HFFc6 (cell line): ENCODE data around the gene ITGA11. TPM values are rescaled to one million over a fixed set of nuclear protein-coding genes. Genes with fewer than 3 reads are reported as not detected.

Experiments used
- DNase-seq: peaks from one replicate; pipeline ENCODE4 v3.0.0-alpha.2; 2018
- H3K27ac Mint-ChIP-seq: 2 replicates; pipeline ENCODE4 v1.8.0; 2020; ENCODE audit warnings: mild to moderate bottlenecking, mixed read lengths
- H3K27me3 Mint-ChIP-seq: 2 replicates; pipeline ENCODE4 v1.8.0; 2021; ENCODE audit warnings: mild to moderate bottlenecking, moderate library complexity, mixed read lengths; ENCODE audit not compliant: insufficient read depth
- H3K36me3 Mint-ChIP-seq: 2 replicates; pipeline ENCODE4 v1.8.0; 2021; ENCODE audit warnings: low read depth, mixed read lengths
- H3K4me1 Mint-ChIP-seq: 2 replicates; pipeline ENCODE4 v1.8.0; 2020; ENCODE audit warnings: low read depth, mixed read lengths
- H3K4me3 Mint-ChIP-seq: 2 replicates; pipeline ENCODE4 v1.8.0; 2020; ENCODE audit warnings: mild to moderate bottlenecking, moderate library complexity, mixed read lengths
- H3K9me3 Mint-ChIP-seq: 2 replicates; pipeline ENCODE4 v1.8.0; 2020; ENCODE audit warnings: mild to moderate bottlenecking, mixed read lengths
- total RNA-seq, 6 experiments: library from RNA; stranded (reverse); fragmentation: NEBNext Ultra II Directional; extraction: Animal tissue kit (Norgen Biotek cat#: 25700); gene quantifications; 2 replicates in 1 of 6; 3 replicates in 5 of 6; pipeline ENCODE4 v1.2.3, GENCODE V29; 2021
- TF ChIP-seq, protein P1 (sequence below): fragments of 200-600 bp; sonication (generic); IDR thresholded peaks from 2 replicates; pipeline ENCODE4 v1.5.0; 2021; ENCODE audit warnings: antibody characterized with exemption, mild to moderate bottlenecking

The ITGA11 gene
- total RNA-seq, 6 experiments from 2014 or later: 1.2 to 2.1 (median 1.4) TPM

DNA sequence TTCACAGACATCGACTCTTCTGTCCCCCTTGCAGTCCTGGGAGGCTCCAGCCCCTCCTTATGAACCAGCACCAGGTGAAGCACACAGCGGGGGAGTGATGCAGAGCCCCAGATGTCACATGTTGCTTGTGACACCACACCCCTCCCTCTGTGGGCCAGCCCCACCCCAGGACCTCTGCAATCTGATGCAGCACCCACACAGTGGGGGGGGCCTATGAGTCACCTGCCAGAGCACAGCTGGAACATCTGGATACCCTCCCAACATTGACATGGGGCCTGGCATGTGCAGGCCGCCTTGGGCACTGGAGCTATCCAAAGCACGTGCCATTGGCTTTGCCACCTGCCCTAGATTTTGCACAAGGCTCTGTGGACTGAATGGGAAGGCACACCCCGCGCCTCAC is 83.9 kb downstream of the ITGA11 start:
- no peak overlapping the region for H3K4me3 Mint-ChIP-seq
- H3K27ac Mint-ChIP-seq: no peak overlapping the region
- no peak for DNase-seq
- H3K27me3 Mint-ChIP-seq: peaks cover 17% of the 10 kb centered on the region
- no peaks in the 10 kb centered on the region for H3K36me3 Mint-ChIP-seq
- H3K4me1 Mint-ChIP-seq: peaks cover 20% of the 10 kb centered on the region
- TF ChIP-seq, protein P1, sequence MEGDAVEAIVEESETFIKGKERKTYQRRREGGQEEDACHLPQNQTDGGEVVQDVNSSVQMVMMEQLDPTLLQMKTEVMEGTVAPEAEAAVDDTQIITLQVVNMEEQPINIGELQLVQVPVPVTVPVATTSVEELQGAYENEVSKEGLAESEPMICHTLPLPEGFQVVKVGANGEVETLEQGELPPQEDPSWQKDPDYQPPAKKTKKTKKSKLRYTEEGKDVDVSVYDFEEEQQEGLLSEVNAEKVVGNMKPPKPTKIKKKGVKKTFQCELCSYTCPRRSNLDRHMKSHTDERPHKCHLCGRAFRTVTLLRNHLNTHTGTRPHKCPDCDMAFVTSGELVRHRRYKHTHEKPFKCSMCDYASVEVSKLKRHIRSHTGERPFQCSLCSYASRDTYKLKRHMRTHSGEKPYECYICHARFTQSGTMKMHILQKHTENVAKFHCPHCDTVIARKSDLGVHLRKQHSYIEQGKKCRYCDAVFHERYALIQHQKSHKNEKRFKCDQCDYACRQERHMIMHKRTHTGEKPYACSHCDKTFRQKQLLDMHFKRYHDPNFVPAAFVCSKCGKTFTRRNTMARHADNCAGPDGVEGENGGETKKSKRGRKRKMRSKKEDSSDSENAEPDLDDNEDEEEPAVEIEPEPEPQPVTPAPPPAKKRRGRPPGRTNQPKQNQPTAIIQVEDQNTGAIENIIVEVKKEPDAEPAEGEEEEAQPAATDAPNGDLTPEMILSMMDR: no peak
- no peaks in the 10 kb centered on the region for H3K9me3 Mint-ChIP-seq

DNA sequence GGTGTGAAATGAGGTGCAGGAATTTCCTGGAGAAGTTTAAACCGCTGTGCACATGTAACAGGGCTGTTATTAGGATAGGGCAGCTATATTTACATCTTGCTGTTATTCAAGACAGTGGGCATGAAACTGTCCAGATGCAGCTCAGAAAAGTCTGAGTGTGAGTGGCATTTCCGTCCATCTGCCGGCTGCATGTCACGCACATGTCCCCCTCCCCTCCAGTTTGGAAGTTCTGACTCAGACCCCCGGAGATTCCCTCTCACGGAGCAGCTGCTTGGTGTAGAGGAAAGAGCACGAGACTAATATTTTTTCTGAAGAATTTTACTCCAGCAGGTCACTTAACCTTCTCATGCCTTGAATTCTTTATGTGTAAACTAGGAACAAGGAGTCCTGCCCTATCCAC is 84.6 kb downstream of the ITGA11 start:
- no peak for DNase-seq
- Mint-ChIP-seq H3K36me3 (no peaks in the 10 kb centered on the region), H3K27ac (no peak overlapping the region), H3K27me3 (peaks cover 17% of the 10 kb centered on the region), H3K9me3 (no peaks in the 10 kb centered on the region), H3K4me3 (no peak overlapping the region), H3K4me1 (peaks cover 13% of the 10 kb centered on the region)
- TF ChIP-seq, protein P1: no peak

DNA sequence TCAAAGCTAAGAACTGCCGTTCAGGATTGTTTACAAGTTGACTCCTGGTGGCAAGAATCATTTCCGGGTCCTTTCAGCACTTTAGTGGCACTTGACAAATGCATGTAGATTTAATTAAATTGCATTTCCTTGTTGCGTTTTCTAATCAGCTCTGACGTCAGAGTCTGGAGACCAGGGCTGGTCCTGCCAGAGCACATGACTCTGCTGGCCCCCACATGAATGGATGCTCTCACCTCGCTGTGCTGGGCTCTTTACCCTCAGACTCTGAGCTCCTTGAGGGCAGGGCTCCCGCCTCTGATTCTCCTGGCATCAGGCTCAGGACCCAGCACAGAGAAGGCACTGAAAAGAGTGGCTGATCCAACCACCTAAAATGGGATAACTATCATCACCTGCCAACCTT is 85.0 kb downstream of the ITGA11 start:
- TF ChIP-seq, protein P1: no peak
- H3K36me3 Mint-ChIP-seq: no peaks in the 10 kb centered on the region
- H3K4me3 Mint-ChIP-seq: no peak overlapping the region
- no peak for DNase-seq
- peaks cover 10% of the 10 kb centered on the region for H3K4me1 Mint-ChIP-seq
- H3K27me3 Mint-ChIP-seq: peaks cover 14% of the 10 kb centered on the region
- H3K27ac Mint-ChIP-seq: no peak overlapping the region
- no peaks in the 10 kb centered on the region for H3K9me3 Mint-ChIP-seq

DNA sequence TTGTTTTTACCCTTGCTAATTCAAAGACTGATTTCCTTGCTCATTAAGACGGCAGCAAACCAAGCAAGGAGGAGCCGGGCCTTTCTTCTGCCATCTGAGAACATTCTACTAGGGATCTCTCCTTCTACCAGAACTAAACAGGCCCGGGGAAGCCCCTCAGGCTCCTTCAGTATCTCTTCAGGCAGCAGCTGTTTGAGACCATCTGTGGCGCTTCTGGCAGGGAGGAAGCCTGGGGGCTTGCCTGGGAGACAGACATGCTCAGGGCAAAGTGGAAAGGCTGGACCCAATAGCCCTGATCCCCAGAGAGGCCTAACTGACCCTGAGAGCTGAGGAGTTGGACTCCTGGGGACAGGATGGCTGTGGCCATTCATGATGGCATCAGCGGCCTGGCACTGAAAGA is 86.5 kb downstream of the ITGA11 start:
- Mint-ChIP-seq H3K27me3 (peaks cover 16% of the 10 kb centered on the region), H3K4me3 (no peak overlapping the region), H3K9me3 (no peaks in the 10 kb centered on the region), H3K4me1 (peaks cover 17% of the 10 kb centered on the region), H3K27ac (no peak overlapping the region), H3K36me3 (no peaks in the 10 kb centered on the region)
- TF ChIP-seq, protein P1: no peak
- no peak for DNase-seq

DNA sequence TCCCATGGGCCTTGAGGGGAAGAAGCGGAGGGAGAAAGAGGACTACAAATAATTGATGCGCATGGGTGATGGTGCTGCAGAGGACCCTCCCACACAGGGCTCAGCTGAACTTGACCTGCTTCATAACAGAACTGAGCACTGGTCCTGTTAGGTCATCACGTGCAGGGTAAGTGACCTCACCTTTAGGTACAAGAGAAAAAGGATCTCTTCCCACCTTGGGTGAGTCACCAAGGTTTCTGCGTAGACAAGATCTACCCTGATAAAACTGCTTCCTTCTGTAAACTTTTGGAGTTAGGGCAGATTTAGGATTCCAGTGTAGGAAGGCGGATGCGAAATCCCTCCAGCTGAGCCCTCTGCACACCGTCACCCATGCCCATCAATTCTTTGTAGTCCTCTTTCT is 87.4 kb downstream of the ITGA11 start:
- Mint-ChIP-seq H3K9me3 (no peaks in the 10 kb centered on the region), H3K27ac (no peak overlapping the region), H3K36me3 (no peaks in the 10 kb centered on the region), H3K4me1 (peaks cover 17% of the 10 kb centered on the region), H3K4me3 (no peak overlapping the region), H3K27me3 (peaks cover 21% of the 10 kb centered on the region)
- no peak for DNase-seq
- TF ChIP-seq, protein P1: no peak

DNA sequence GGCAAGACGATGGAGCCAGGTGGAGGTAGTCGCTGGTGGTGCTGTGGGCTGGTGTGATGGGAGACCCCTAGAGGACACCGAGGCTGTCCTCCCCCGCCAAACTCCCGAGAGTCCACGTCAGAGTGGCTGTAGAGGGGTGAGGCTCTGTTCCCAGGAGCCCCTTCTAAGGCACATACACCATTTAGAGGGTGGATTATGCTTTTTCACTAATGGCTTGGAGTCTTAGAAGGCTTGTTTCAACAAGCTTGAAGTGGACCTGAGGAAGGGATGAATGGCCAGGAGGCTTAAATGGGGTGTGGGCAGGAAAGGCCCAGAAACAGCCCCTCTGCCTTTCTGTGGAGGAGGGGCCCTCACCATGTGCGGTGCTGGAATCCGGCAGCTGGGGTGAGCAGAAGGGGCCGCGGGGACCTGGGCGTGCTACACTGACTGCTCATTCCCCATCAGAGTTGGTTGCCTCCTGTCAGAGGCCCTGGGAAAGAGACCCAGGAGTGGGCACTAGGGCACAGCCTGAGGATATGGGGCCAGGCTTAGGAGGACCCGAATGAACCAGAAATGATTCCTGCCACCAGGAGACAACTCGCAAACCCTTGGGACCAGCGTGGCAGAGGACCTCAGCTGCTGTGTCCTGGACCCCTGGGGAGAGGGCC is 88.3 kb downstream of the ITGA11 start:
- Mint-ChIP-seq H3K4me3 (no peak overlapping the region), H3K27me3 (peaks cover 21% of the 10 kb centered on the region), H3K4me1 (peaks cover 17% of the 10 kb centered on the region), H3K36me3 (no peaks in the 10 kb centered on the region), H3K9me3 (no peaks in the 10 kb centered on the region), H3K27ac (no peak overlapping the region)
- no peak for DNase-seq
- TF ChIP-seq, protein P1: no peak
